Calu3 (cell line): Measurements from ENCODE around the gene TRPV5. TPM values are rescaled to one million over a fixed set of nuclear protein-coding genes. Genes with fewer than 3 reads are reported as not detected.

Source experiments
- BruUV-seq: library from RNA; stranded (reverse); fragments of 400-500 nt; replicated peaks from 2 replicates; lab custom pipeline; 2021; lab: Mats Ljungman, UMichigan
- CTCF ChIA-PET: fragments of 300-600 bp; sonication (Branson Sonifier 250); formaldehyde crosslinking; loops from one replicate; lab custom pipeline; 2022; ENCODE audit warnings: antibody characterized with exemption; lab: Charles Lee
- DNase-seq: peaks from one replicate; pipeline ENCODE4 v3.0.0; 2022
- H3K27ac Mint-ChIP-seq: one replicate; pipeline ENCODE4 v1.8.0; 2022; ENCODE audit warnings: mixed read lengths; ENCODE audit not compliant: unreplicated experiment
- H3K27me3 Mint-ChIP-seq: one replicate; pipeline ENCODE4 v1.8.0; 2022; ENCODE audit warnings: mixed read lengths; ENCODE audit not compliant: unreplicated experiment
- H3K36me3 Mint-ChIP-seq: one replicate; pipeline ENCODE4 v1.8.0; 2022; ENCODE audit warnings: mild to moderate bottlenecking, moderate library complexity, mixed read lengths; ENCODE audit not compliant: insufficient read depth, unreplicated experiment
- H3K4me1 Mint-ChIP-seq: one replicate; pipeline ENCODE4 v1.8.0; 2022; ENCODE audit warnings: mild to moderate bottlenecking, low read depth, mixed read lengths; ENCODE audit not compliant: unreplicated experiment
- H3K4me3 Mint-ChIP-seq: one replicate; pipeline ENCODE4 v1.8.0; 2022; ENCODE audit warnings: mild to moderate bottlenecking, low read depth, moderate library complexity, mixed read lengths; ENCODE audit not compliant: unreplicated experiment
- H3K9me3 Mint-ChIP-seq: one replicate; pipeline ENCODE4 v1.8.0; 2022; ENCODE audit warnings: low read depth, mixed read lengths; ENCODE audit not compliant: unreplicated experiment
- intact Hi-C: fragments of 100-400 bp; cut with micrococcal nuclease; formaldehyde crosslinking; loops from one replicate; pipeline ENCODE4 v1.10.0; 2022; ENCODE audit not compliant: unreplicated experiment
- total RNA-seq: library from RNA; stranded (reverse); gene quantifications from 2 replicates; pipeline ENCODE4 v1.2.3, GENCODE V29; 2022
- TF ChIP-seq, protein P1 (sequence below): fragments of 200-600 bp; IDR thresholded peaks from one replicate; pipeline ENCODE4 v1.8.0; 2022; ENCODE audit warnings: antibody characterized with exemption; ENCODE audit not compliant: unreplicated experiment

The TRPV5 gene
- total RNA-seq, 1 experiment from 2014 or later: not detected

DNA sequence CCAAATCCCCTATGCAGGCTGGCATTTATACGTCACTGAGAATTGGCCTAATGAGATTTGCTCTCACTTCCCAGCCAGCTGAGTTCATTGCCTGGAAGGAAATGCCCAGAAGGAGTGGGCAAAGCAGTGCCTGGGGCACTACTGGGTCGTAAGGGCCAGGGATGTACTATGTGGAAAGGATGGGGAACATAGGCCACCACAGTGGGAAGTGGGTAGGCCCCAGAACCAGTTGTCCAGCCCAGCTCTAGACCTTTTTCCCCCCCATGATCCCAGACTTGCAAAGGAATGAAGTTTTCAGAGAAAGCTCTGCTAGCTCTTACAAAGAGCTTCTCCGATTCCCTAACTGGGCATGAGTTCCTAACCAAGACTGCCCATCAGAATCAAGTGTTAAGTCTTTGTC is 13.9 kb downstream of the TRPV5 start:
- CTCF ChIA-PET: no interaction called here
- BruUV-seq: no TSS peak
- H3K4me1 Mint-ChIP-seq: no peaks in the 10 kb centered on the region
- intact Hi-C loops: no loop called here
- no peaks in the 10 kb centered on the region for H3K36me3 Mint-ChIP-seq
- H3K4me3 Mint-ChIP-seq: no peak overlapping the region
- H3K27me3 Mint-ChIP-seq: peaks cover 38% of the 10 kb centered on the region
- H3K9me3 Mint-ChIP-seq: no peaks in the 10 kb centered on the region
- TF ChIP-seq, protein P1, sequence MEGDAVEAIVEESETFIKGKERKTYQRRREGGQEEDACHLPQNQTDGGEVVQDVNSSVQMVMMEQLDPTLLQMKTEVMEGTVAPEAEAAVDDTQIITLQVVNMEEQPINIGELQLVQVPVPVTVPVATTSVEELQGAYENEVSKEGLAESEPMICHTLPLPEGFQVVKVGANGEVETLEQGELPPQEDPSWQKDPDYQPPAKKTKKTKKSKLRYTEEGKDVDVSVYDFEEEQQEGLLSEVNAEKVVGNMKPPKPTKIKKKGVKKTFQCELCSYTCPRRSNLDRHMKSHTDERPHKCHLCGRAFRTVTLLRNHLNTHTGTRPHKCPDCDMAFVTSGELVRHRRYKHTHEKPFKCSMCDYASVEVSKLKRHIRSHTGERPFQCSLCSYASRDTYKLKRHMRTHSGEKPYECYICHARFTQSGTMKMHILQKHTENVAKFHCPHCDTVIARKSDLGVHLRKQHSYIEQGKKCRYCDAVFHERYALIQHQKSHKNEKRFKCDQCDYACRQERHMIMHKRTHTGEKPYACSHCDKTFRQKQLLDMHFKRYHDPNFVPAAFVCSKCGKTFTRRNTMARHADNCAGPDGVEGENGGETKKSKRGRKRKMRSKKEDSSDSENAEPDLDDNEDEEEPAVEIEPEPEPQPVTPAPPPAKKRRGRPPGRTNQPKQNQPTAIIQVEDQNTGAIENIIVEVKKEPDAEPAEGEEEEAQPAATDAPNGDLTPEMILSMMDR: no peak
- no peak overlapping the region for H3K27ac Mint-ChIP-seq
- DNase-seq: no peak

DNA sequence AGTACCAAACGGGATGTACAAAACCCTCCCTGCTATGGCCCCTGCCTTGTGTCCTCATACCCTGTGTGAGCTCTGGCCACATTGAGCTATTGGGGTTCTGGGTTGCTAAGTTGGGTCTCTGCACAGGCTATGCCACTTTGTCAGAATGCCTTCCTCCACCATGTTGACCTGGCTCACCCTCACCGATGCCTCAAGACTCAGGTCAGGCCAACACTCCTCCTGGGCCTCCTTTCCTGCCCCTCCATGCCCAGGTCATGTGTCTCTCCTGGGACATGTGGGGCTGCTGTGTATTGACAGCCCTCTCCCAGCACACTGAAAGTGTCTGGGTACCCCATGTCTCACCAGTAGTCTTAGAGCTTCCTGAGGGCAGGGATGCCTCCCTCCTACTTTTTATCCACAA is 14.6 kb downstream of the TRPV5 start:
- TF ChIP-seq, protein P1: no peak
- CTCF ChIA-PET: no interaction called here
- no TSS peak for BruUV-seq
- no peak overlapping the region for H3K27ac Mint-ChIP-seq
- DNase-seq: no peak
- intact Hi-C loops: no loop called here
- H3K27me3 Mint-ChIP-seq: peaks cover 38% of the 10 kb centered on the region
- H3K36me3 Mint-ChIP-seq: no peaks in the 10 kb centered on the region
- H3K4me3 Mint-ChIP-seq: no peak overlapping the region
- peaks cover 7% of the 10 kb centered on the region for H3K4me1 Mint-ChIP-seq
- H3K9me3 Mint-ChIP-seq: no peaks in the 10 kb centered on the region

DNA sequence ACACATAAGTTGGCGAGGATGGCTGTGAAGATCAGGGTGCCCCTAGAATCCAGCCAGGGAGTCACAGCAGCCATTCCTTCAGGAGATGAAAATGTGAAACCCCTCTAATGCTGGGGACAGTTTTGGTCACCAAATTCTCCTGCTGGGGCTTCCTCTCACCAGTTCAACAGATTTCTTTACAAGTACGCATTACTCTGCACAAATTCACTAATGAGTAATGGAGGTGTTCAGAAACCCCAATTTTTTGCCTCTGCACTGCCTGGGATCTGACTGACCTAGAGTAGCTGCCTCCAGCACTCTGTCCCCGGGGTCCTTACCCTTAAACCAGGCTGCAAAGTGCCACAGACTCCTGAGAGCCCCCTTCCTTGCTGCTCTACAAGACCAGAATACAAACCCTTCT is 16.1 kb downstream of the TRPV5 start:
- H3K9me3 Mint-ChIP-seq: no peaks in the 10 kb centered on the region
- CTCF ChIA-PET: no interaction called here
- H3K27me3 Mint-ChIP-seq: peaks cover 38% of the 10 kb centered on the region
- no peak for DNase-seq
- no peaks in the 10 kb centered on the region for H3K36me3 Mint-ChIP-seq
- no TSS peak for BruUV-seq
- TF ChIP-seq, protein P1: no peak
- peaks cover 22% of the 10 kb centered on the region for H3K4me1 Mint-ChIP-seq
- H3K4me3 Mint-ChIP-seq: no peak overlapping the region
- intact Hi-C loops: no loop called here
- H3K27ac Mint-ChIP-seq: no peak overlapping the region

DNA sequence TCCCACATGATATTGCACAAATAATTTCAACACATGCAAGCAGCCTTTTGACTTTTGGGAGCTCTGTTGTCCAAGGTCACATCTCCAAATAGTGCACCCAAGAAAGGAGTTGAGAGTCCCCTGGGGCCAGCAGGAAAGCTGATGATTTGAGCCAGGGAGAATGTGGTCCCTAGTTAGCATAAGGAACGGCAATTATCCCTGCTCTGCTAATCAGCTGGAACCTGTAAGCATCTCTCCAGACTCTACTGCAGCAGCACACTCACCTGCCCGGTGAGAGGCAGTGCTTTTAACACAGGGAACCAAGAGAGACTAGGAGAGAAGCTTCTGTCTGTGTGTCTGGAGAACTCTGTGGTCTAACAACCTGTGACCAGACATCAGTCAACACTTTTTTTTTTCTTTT is 17.0 kb downstream of the TRPV5 start:
- Mint-ChIP-seq H3K36me3 (no peaks in the 10 kb centered on the region), H3K27ac (no peak overlapping the region), H3K4me3 (no peak overlapping the region), H3K4me1 (peaks cover 29% of the 10 kb centered on the region), H3K27me3 (peaks cover 35% of the 10 kb centered on the region), H3K9me3 (no peaks in the 10 kb centered on the region)
- no TSS peak for BruUV-seq
- CTCF ChIA-PET: interaction anchor here (0.5 to 0.7 kb wide), 2 partner anchors 23 to 101 kb away, joined by 3 read pairs; no protein-coding TSS in a partner anchor
- no peak for DNase-seq
- intact Hi-C loops: no loop called here
- TF ChIP-seq, protein P1: no peak
